ENCODE measurements around the gene CMTM4.

The CMTM4 gene

GRCh38 chr16:66678337-66678736 is 18.2 kb downstream of the CMTM4 start:
- TF ChIP-seq EZH2phosphoT487 (conservative IDR thresholded peaks at IDR 0.05; ENCODE audit: low read length) (no peak), CTCF (IDR thresholded peaks at IDR 0.05; ENCODE audit: insufficient read depth, low read length, poor library complexity, severe bottlenecking) (no peak)
- Histone ChIP-seq H3K9me2 (replicated peaks; ENCODE audit: insufficient read depth, low read length) (no peaks in the 10 kb centered on the region), H3K27ac (ENCODE audit: low read depth, low read length) (no peak overlapping the region), H3K4me2 (ENCODE audit: low read depth, low read length, poor library complexity, severe bottlenecking) (no peak overlapping the region), H3F3A (ENCODE audit: insufficient read depth) (no peaks in the 10 kb centered on the region), H3K4me3 (ENCODE audit: insufficient read depth, low read length, poor library complexity, severe bottlenecking) (no peak overlapping the region), H3K36me3 (ENCODE audit: low read length) (no peaks in the 10 kb centered on the region), H3K27me3 (ENCODE audit: low read length) (no peaks in the 10 kb centered on the region), H4K20me1 (ENCODE audit: low read depth, low read length) (no peaks in the 10 kb centered on the region), H3K9me3 (ENCODE audit: insufficient read depth, low read length) (no peaks in the 10 kb centered on the region), H3K9ac (ENCODE audit: low read length) (no peak overlapping the region), H2AFZ (ENCODE audit: low read depth, low read length, severe bottlenecking) (no peak overlapping the region), H3K79me2 (ENCODE audit: insufficient read depth, low read length) (no peaks in the 10 kb centered on the region)

GRCh38 chr16:66677836-66678235 is 18.7 kb downstream of the CMTM4 start:
- Histone ChIP-seq H3F3A (ENCODE audit: insufficient read depth) (no peaks in the 10 kb centered on the region), H3K27ac (ENCODE audit: low read depth, low read length) (no peak overlapping the region), H3K27me3 (ENCODE audit: low read length) (no peaks in the 10 kb centered on the region), H3K9me2 (replicated peaks; ENCODE audit: insufficient read depth, low read length) (no peaks in the 10 kb centered on the region), H4K20me1 (ENCODE audit: low read depth, low read length) (no peaks in the 10 kb centered on the region), H2AFZ (ENCODE audit: low read depth, low read length, severe bottlenecking) (no peak overlapping the region), H3K4me3 (ENCODE audit: insufficient read depth, low read length, poor library complexity, severe bottlenecking) (no peak overlapping the region), H3K9ac (ENCODE audit: low read length) (no peak overlapping the region), H3K79me2 (ENCODE audit: insufficient read depth, low read length) (no peaks in the 10 kb centered on the region), H3K9me3 (ENCODE audit: insufficient read depth, low read length) (no peaks in the 10 kb centered on the region), H3K4me2 (ENCODE audit: low read depth, low read length, poor library complexity, severe bottlenecking) (no peak overlapping the region), H3K36me3 (ENCODE audit: low read length) (no peaks in the 10 kb centered on the region)
- TF ChIP-seq EZH2phosphoT487 (conservative IDR thresholded peaks at IDR 0.05; ENCODE audit: low read length) (no peak), CTCF (IDR thresholded peaks at IDR 0.05; ENCODE audit: insufficient read depth, low read length, poor library complexity, severe bottlenecking) (no peak)

- no peaks in the 10 kb centered on the region for H4K20me1 ChIP-seq (ENCODE audit: low read depth, low read length)
- no peaks in the 10 kb centered on the region for H3K27me3 ChIP-seq (ENCODE audit: low read length)
- H3K36me3 ChIP-seq (ENCODE audit: low read length): no peaks in the 10 kb centered on the region
- H3K27ac ChIP-seq (ENCODE audit: low read depth, low read length): no peak overlapping the region
- no peak overlapping the region for H3K4me2 ChIP-seq (ENCODE audit: low read depth, low read length, poor library complexity, severe bottlenecking)
- H3K9ac ChIP-seq (ENCODE audit: low read length): no peak overlapping the region
- H3K9me2 ChIP-seq (replicated peaks; ENCODE audit: insufficient read depth, low read length): no peaks in the 10 kb centered on the region
- H3K4me3 ChIP-seq (ENCODE audit: insufficient read depth, low read length, poor library complexity, severe bottlenecking): no peak overlapping the region
- no peaks in the 10 kb centered on the region for H3K9me3 ChIP-seq (ENCODE audit: insufficient read depth, low read length)
- no peaks in the 10 kb centered on the region for H3K79me2 ChIP-seq (ENCODE audit: insufficient read depth, low read length)
- H2AFZ ChIP-seq (ENCODE audit: low read depth, low read length, severe bottlenecking): no peak overlapping the region
- TF ChIP-seq EZH2phosphoT487 (conservative IDR thresholded peaks at IDR 0.05; ENCODE audit: low read length): no peak
- TF ChIP-seq CTCF (IDR thresholded peaks at IDR 0.05; ENCODE audit: insufficient read depth, low read length, poor library complexity, severe bottlenecking): no peak
- H3F3A ChIP-seq (ENCODE audit: insufficient read depth): no peaks in the 10 kb centered on the region
Measured at GRCh38 chr16:66677179-66677578, 19.4 kb downstream of the CMTM4 start.

All from SU-DHL-6 (cell line).